ENCODE data around the gene AEN. TPM values are rescaled to one million over a fixed set of nuclear protein-coding genes. Genes with fewer than 3 reads are reported as not detected.

The AEN gene
- total RNA-seq, 1 donor from 2014 or later: 90.6 TPM

DNA sequence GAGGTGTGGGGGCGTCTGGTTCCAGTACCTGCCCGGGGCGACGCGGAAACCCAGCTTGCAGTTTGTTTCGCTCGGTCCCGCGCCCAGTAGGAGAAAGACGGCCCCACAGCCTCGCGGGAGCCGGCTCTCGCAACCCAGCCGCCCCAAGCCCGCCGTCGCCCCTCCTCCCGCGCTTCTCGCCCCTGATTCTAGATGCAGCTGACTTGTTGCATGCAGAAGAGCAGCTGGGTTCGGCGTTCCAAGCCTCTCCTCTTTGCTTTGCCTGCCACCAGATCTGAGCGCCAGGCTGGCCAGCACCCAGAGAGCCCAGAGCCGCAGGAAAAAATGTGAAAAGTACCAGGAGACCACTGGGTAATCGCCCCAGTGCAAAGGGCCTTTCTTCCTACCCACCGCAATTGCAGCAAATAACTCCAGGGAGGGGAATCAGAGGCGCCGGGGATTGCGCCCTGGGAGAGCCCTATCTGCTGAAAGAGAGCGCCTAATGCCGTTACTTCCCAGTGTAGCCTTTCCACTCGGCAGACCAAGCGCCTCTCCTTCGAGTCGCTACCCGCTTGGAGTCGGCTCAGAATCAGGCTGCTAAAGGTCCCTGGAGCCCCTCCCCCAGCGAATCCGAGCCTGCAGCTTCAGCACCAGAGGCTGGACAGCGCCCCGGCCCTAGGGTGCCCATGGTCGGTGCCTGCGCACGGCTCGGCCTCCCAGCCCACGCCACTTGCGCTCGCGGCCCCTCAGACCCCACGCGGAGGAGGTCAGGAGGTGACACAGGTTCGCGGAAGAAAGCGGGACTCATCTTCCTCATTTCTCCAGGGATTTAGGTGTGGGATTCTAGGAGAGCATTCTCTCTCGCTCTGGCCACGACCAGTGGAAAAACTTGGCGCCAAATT, 15.7 kb upstream of the AEN start:
- Mint-ChIP-seq H3K9me3 (ENCODE audit: unreplicated experiment) (peaks cover 3% of the 10 kb centered on the region), H3K4me1 (ENCODE audit: low read depth, unreplicated experiment) (peaks cover 8% of the 10 kb centered on the region), H3K4me3 (ENCODE audit: unreplicated experiment) (peak overlapping the region; percentile 71), H3K27ac (ENCODE audit: unreplicated experiment) (no peak overlapping the region), H3K36me3 (ENCODE audit: low read depth, unreplicated experiment) (no peaks in the 10 kb centered on the region), H3K27me3 (ENCODE audit: low read depth, unreplicated experiment) (peaks cover 71% of the 10 kb centered on the region)
- Histone ChIP-seq H4K20me1 (ENCODE audit: insufficient read depth, low read length) (no peaks in the 10 kb centered on the region), H2AFZ (ENCODE audit: low read depth, low read length) (no peak overlapping the region), H3K27ac (ENCODE audit: low read depth, low read length) (no peak overlapping the region), H3K9me3 (ENCODE audit: insufficient read depth, low read depth, low read length) (no peaks in the 10 kb centered on the region), H3K4me1 (ENCODE audit: insufficient read depth, low read length) (peaks cover 4% of the 10 kb centered on the region), H3K79me2 (ENCODE audit: insufficient read depth, low read length) (no peaks in the 10 kb centered on the region), H3K9ac (ENCODE audit: low read length) (no peak overlapping the region), H3K4me2 (ENCODE audit: low read length) (peak overlapping the region; percentile 60), H3K4me3 (ENCODE audit: insufficient read depth, low read depth, low read length) (no peak overlapping the region), H3K36me3 (ENCODE audit: insufficient read depth, low read length) (no peaks in the 10 kb centered on the region), H3K27me3 (ENCODE audit: insufficient read depth, low read length) (peaks cover 63% of the 10 kb centered on the region)
- no peak for FAIRE-seq
- TF ChIP-seq EZH2 (IDR thresholded peaks at IDR 0.05; ENCODE audit: insufficient read depth, low read length): peak; percentile 92
- TF ChIP-seq, protein P1, sequence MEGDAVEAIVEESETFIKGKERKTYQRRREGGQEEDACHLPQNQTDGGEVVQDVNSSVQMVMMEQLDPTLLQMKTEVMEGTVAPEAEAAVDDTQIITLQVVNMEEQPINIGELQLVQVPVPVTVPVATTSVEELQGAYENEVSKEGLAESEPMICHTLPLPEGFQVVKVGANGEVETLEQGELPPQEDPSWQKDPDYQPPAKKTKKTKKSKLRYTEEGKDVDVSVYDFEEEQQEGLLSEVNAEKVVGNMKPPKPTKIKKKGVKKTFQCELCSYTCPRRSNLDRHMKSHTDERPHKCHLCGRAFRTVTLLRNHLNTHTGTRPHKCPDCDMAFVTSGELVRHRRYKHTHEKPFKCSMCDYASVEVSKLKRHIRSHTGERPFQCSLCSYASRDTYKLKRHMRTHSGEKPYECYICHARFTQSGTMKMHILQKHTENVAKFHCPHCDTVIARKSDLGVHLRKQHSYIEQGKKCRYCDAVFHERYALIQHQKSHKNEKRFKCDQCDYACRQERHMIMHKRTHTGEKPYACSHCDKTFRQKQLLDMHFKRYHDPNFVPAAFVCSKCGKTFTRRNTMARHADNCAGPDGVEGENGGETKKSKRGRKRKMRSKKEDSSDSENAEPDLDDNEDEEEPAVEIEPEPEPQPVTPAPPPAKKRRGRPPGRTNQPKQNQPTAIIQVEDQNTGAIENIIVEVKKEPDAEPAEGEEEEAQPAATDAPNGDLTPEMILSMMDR (IDR thresholded peaks at IDR 0.05; ENCODE audit: insufficient read depth, low read depth, low read length): no peak
- no peak for DNase-seq (ENCODE audit: low read depth)

DNA sequence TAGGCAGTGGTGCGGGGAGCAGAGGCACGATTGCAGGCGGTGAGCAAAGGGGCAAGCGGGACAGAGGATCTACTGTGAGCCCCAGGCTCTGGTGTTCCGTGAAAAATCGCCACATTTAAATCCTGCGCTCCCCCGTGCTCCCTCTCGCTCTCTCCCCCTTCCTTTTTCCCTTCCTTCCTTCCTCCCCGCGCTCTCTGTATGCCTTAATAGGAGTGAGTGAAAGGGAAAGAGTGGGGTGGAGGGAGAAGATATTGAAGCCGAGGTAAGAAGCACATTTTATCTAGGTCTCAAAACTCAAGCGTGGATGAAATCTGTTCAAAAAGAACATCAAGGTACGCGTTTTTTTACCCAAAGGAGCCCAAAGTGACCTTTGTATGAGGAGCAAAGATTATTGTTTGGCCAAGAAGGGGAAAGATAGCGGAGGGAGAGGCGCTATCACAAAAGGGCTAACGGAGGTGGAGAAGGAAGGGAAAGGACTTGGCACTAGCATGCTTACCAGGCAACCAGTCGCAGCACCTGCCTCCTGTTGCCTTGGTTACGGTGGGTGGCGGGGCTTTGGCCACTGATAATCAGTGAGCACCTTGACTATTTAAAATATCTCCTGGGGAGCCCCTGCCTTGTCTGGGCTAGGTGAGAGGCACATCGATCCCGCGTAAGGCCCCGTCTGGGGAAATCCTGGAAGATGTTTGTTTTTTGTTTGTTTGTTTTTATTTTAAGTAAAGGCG, 14.9 kb upstream of the AEN start:
- peak overlapping the region; percentile 60 for H3K4me2 ChIP-seq (ENCODE audit: low read length)
- no peaks in the 10 kb centered on the region for H3K36me3 Mint-ChIP-seq (ENCODE audit: low read depth, unreplicated experiment)
- H3K36me3 ChIP-seq (ENCODE audit: insufficient read depth, low read length): no peaks in the 10 kb centered on the region
- peaks cover 4% of the 10 kb centered on the region for H3K4me1 ChIP-seq (ENCODE audit: insufficient read depth, low read length)
- H3K79me2 ChIP-seq (ENCODE audit: insufficient read depth, low read length): no peaks in the 10 kb centered on the region
- FAIRE-seq: no peak
- H3K27me3 ChIP-seq (ENCODE audit: insufficient read depth, low read length): peaks cover 63% of the 10 kb centered on the region
- H3K4me3 Mint-ChIP-seq (ENCODE audit: unreplicated experiment): no peak overlapping the region
- peaks cover 75% of the 10 kb centered on the region for H3K27me3 Mint-ChIP-seq (ENCODE audit: low read depth, unreplicated experiment)
- no peak overlapping the region for H3K27ac Mint-ChIP-seq (ENCODE audit: unreplicated experiment)
- peaks cover 13% of the 10 kb centered on the region for H3K4me1 Mint-ChIP-seq (ENCODE audit: low read depth, unreplicated experiment)
- H3K27ac ChIP-seq (ENCODE audit: low read depth, low read length): no peak overlapping the region
- H2AFZ ChIP-seq (ENCODE audit: low read depth, low read length): no peak overlapping the region
- H4K20me1 ChIP-seq (ENCODE audit: insufficient read depth, low read length): no peaks in the 10 kb centered on the region
- H3K9me3 Mint-ChIP-seq (ENCODE audit: unreplicated experiment): peaks cover 3% of the 10 kb centered on the region
- no peak for DNase-seq (ENCODE audit: low read depth)
- H3K4me3 ChIP-seq (ENCODE audit: insufficient read depth, low read depth, low read length): no peak overlapping the region
- H3K9me3 ChIP-seq (ENCODE audit: insufficient read depth, low read depth, low read length): no peaks in the 10 kb centered on the region
- H3K9ac ChIP-seq (ENCODE audit: low read length): no peak overlapping the region
- TF ChIP-seq, protein P1 (IDR thresholded peaks at IDR 0.05; ENCODE audit: insufficient read depth, low read depth, low read length): no peak
- peak; percentile 3 for TF ChIP-seq EZH2 (IDR thresholded peaks at IDR 0.05; ENCODE audit: insufficient read depth, low read length)

Data from astrocyte (in vitro differentiated cells and primary cell).